NCI-H2081 (cell line): ENCODE results near the gene MCF2L.

ENCODE experiments used
- DNase-seq, 2 experiments: peaks; one replicate each; lab custom pipeline; 2025; lab: John Stamatoyannopoulos, UW

Gene MCF2L

GRCh38 chr13:112943309-112944125, 25.5 kb upstream of the MCF2L start:
- peak; percentile 23 to 54 for DNase-seq

- DNase-seq = no peak
These were observed 21.2 kb upstream of the MCF2L start for GRCh38 chr13:112947796-112948195.

- DNase-seq = no peak
These were observed 17.2 kb upstream of the MCF2L start for GRCh38 chr13:112951674-112952371.

- no peak for DNase-seq
These were observed 16.1 kb upstream of the MCF2L start for GRCh38 chr13:112952759-112953551.

GRCh38 chr13:112953591-112954487, 15.2 kb upstream of the MCF2L start:
- DNase-seq = no peak

GRCh38 chr13:112954488-112955270, 14.3 kb upstream of the MCF2L start:
- DNase-seq = peak; percentile 14 to 71

GRCh38 chr13:112955271-112955937, 13.6 kb upstream of the MCF2L start:
- DNase-seq = no peak

- no peak for DNase-seq
These were observed 13.1 kb upstream of the MCF2L start for GRCh38 chr13:112955956-112956355.

- DNase-seq = peak in 1 of 2 experiments; percentile 21
These were observed 12.3 kb upstream of the MCF2L start for GRCh38 chr13:112956571-112957294.

GRCh38 chr13:112957295-112957677, 11.7 kb upstream of the MCF2L start:
- DNase-seq = no peak

GRCh38 chr13:112958127-112958989, 10.7 kb upstream of the MCF2L start:
- DNase-seq = no peak

- no peak for DNase-seq
These were observed 9.8 kb upstream of the MCF2L start for GRCh38 chr13:112959206-112959605.

- no peak for DNase-seq
These were observed 9.1 kb upstream of the MCF2L start for GRCh38 chr13:112959701-112960542.

- no peak for DNase-seq
These were observed 8.3 kb upstream of the MCF2L start for GRCh38 chr13:112960706-112961105.

- DNase-seq = no peak
These were observed 7.3 kb upstream of the MCF2L start for GRCh38 chr13:112961457-112962369.

- no peak for DNase-seq
These were observed 6.6 kb upstream of the MCF2L start for GRCh38 chr13:112962396-112962795.
